OCI-LY7 (cell line): ENCODE results near the gene POLA1. TPM values are rescaled to one million over a fixed set of nuclear protein-coding genes. Genes with fewer than 3 reads are reported as not detected.

Source experiments
- BruUV-seq: library from RNA; stranded (reverse); fragments of 400-500 nt; replicated peaks from 2 replicates; lab custom pipeline; 2021; lab: Mats Ljungman, UMichigan
- CTCF ChIA-PET: fragments of 300-600 bp; sonication (Branson Sonifier 250); formaldehyde crosslinking; loops from one replicate; lab custom pipeline; 2022; ENCODE audit warnings: antibody characterized with exemption; ENCODE audit not compliant: unreplicated experiment; lab: Charles Lee
- POLR2A ChIA-PET: fragments of 300-600 bp; sonication (Branson Sonifier 250); formaldehyde crosslinking; loops from one replicate; lab custom pipeline; 2022; ENCODE audit warnings: antibody characterized with exemption; lab: Charles Lee
- DNase-seq: peaks from one replicate; pipeline ENCODE4 v3.0.0-alpha.2; 2015; ENCODE audit warnings: low spot score
- H2AFZ ChIP-seq: fragments of 200-600 bp; sonication (generic), shearing (Covaris generic); 2 replicates; pipeline ENCODE4 v1.6.1; 2014; ENCODE audit warnings: mild to moderate bottlenecking, antibody characterized with exemption, low read length, moderate library complexity
- H3K27ac ChIP-seq: fragments of 200-600 bp; sonication (generic); 2 replicates; pipeline ENCODE4 v1.5.1; 2014; ENCODE audit warnings: mixed run types, low read depth, mild to moderate bottlenecking, moderate library complexity, low read length, inconsistent platforms; ENCODE audit not compliant: poor library complexity, severe bottlenecking
- H3K36me3 ChIP-seq: fragments of 200-600 bp; sonication (generic); 2 replicates; pipeline ENCODE4 v1.6.1; 2014; ENCODE audit warnings: mild to moderate bottlenecking, antibody characterized with exemption, low read length, moderate library complexity, mixed read lengths; ENCODE audit not compliant: insufficient read depth
- H3K4me1 ChIP-seq: fragments of 200-600 bp; sonication (generic); 2 replicates; pipeline ENCODE4 v1.5.1; 2014; ENCODE audit warnings: mild to moderate bottlenecking, low read length; ENCODE audit not compliant: insufficient read depth, poor library complexity, severe bottlenecking
- H3K4me2 ChIP-seq: fragments of 200-600 bp; sonication (generic); 2 replicates; pipeline ENCODE4 v1.6.1; 2014; ENCODE audit warnings: mild to moderate bottlenecking, low read length
- H3K4me3 ChIP-seq: fragments of 200-600 bp; sonication (generic); 2 replicates; pipeline ENCODE4 v1.5.1; 2014; ENCODE audit warnings: mild to moderate bottlenecking, low read depth, low read length; ENCODE audit not compliant: poor library complexity, severe bottlenecking
- H3K79me2 ChIP-seq: fragments of 200-600 bp; sonication (generic); 2 replicates; pipeline ENCODE4 v1.6.1; 2016; ENCODE audit warnings: low read depth, mild to moderate bottlenecking, low read length, moderate library complexity, mixed read lengths; ENCODE audit not compliant: insufficient read depth
- H3K9me2 ChIP-seq: fragments of 200-600 bp; sonication (generic); 2 replicates; pipeline ENCODE4 v1.6.1; 2016; ENCODE audit warnings: mild to moderate bottlenecking, low read length, mixed read lengths; ENCODE audit not compliant: insufficient read depth
- H3K9me3 ChIP-seq: fragments of 200-600 bp; sonication (generic); 2 replicates; pipeline ENCODE4 v1.6.1; 2014; ENCODE audit warnings: mild to moderate bottlenecking, mixed run types, low read length, mixed read lengths
- H4K20me1 ChIP-seq: fragments of 200-600 bp; sonication (generic); 2 replicates; pipeline ENCODE4 v1.6.1; 2014; ENCODE audit warnings: mild to moderate bottlenecking, antibody characterized with exemption, low read length, moderate library complexity, mixed read lengths; ENCODE audit not compliant: insufficient read depth
- CTCF ChIP-seq: fragments of 200-600 bp; sonication (generic); conservative IDR thresholded peaks from 2 replicates; pipeline ENCODE4 v1.5.1; 2014; ENCODE audit warnings: mild to moderate bottlenecking, antibody characterized with exemption, low read length, moderate library complexity, mixed read lengths
- EZH2phosphoT487 ChIP-seq: fragments of 200-600 bp; sonication (generic); IDR thresholded peaks from 2 replicates; pipeline ENCODE4 v1.6.1; 2018; ENCODE audit warnings: low read depth, borderline replicate concordance, mild to moderate bottlenecking, mixed run types, antibody characterized with exemption, low read length, moderate library complexity, mixed read lengths
- intact Hi-C: fragments of 100-400 bp; cut with micrococcal nuclease; formaldehyde crosslinking; loops from one replicate; pipeline ENCODE4 v1.10.0; 2022; ENCODE audit not compliant: unreplicated experiment
- total RNA-seq, 2 experiments: library from RNA; depleted of rRNA in 1 of 2; stranded (reverse); fragments of >200 nt in 1 of 2; shearing (Covaris generic) in 1 of 2; gene quantifications; 2 replicates each; pipeline ENCODE4 v1.2.3, GENCODE V29; 2014 to 2022

The POLA1 gene
- total RNA-seq, 2 experiments from 2014 or later = 58.0 to 65.1 TPM

GRCh38 chrX:25028726-25029125 lies 335.0 kb downstream of the POLA1 start:
- Histone ChIP-seq H3K79me2 (no peaks in the 10 kb centered on the region), H3K4me2 (no peak overlapping the region), H3K9me3 (no peaks in the 10 kb centered on the region), H3K27ac (no peak overlapping the region), H3K9me2 (no peaks in the 10 kb centered on the region), H2AFZ (no peak overlapping the region), H3K4me3 (no peak overlapping the region), H3K4me1 (no peaks in the 10 kb centered on the region), H3K36me3 (no peaks in the 10 kb centered on the region), H4K20me1 (no peaks in the 10 kb centered on the region)
- DNase-seq = no peak
- CTCF ChIA-PET = no interaction called here
- TF ChIP-seq CTCF = no peak
- no peak for TF ChIP-seq EZH2phosphoT487
- intact Hi-C loops = no loop called here
- no TSS peak for BruUV-seq
- POLR2A ChIA-PET = no interaction called here

- CTCF ChIA-PET = no interaction called here
- BruUV-seq = no TSS peak
- Histone ChIP-seq H2AFZ (no peak overlapping the region), H3K4me2 (no peak overlapping the region), H3K27ac (no peak overlapping the region), H3K4me3 (no peak overlapping the region), H3K79me2 (no peaks in the 10 kb centered on the region), H3K36me3 (no peaks in the 10 kb centered on the region), H4K20me1 (no peaks in the 10 kb centered on the region), H3K4me1 (no peaks in the 10 kb centered on the region), H3K9me3 (no peaks in the 10 kb centered on the region), H3K9me2 (no peaks in the 10 kb centered on the region)
- intact Hi-C loops = no loop called here
- POLR2A ChIA-PET = no interaction called here
- no peak for DNase-seq
- TF ChIP-seq EZH2phosphoT487 (no peak), CTCF (no peak)
These were observed 335.6 kb downstream of the POLA1 start for GRCh38 chrX:25029288-25029825.

GRCh38 chrX:25034889-25035288 lies 341.2 kb downstream of the POLA1 start:
- TF ChIP-seq EZH2phosphoT487 = no peak
- TF ChIP-seq CTCF = no peak
- no peaks in the 10 kb centered on the region for H3K36me3 ChIP-seq
- intact Hi-C loops = no loop called here
- H3K9me2 ChIP-seq = no peaks in the 10 kb centered on the region
- no peak for DNase-seq
- H4K20me1 ChIP-seq = no peaks in the 10 kb centered on the region
- H2AFZ ChIP-seq = no peak overlapping the region
- H3K79me2 ChIP-seq = no peaks in the 10 kb centered on the region
- H3K4me1 ChIP-seq = no peaks in the 10 kb centered on the region
- no peaks in the 10 kb centered on the region for H3K9me3 ChIP-seq
- POLR2A ChIA-PET = no interaction called here
- CTCF ChIA-PET = no interaction called here
- H3K4me3 ChIP-seq = no peak overlapping the region
- H3K4me2 ChIP-seq = no peak overlapping the region
- no TSS peak for BruUV-seq
- no peak overlapping the region for H3K27ac ChIP-seq
